ENCODE data around the gene FILIP1L.

Gene FILIP1L

GRCh38 chr3:100124201-100124761 is 10.0 kb upstream of the FILIP1L start:
- no peak for DNase-seq

- no peak for DNase-seq
Measured at GRCh38 chr3:100123112-100123511, 8.8 kb upstream of the FILIP1L start.

- DNase-seq: peak; percentile 5
Measured at GRCh38 chr3:100122321-100122720, 8.0 kb upstream of the FILIP1L start.

GRCh38 chr3:100120693-100121092 is 6.4 kb upstream of the FILIP1L start:
- DNase-seq: no peak

- DNase-seq: no peak
Measured at GRCh38 chr3:100120012-100120411, 5.7 kb upstream of the FILIP1L start.

GRCh38 chr3:100117093-100117492 is 2.8 kb upstream of the FILIP1L start:
- DNase-seq: no peak

- no peak for DNase-seq
Measured at GRCh38 chr3:100113723-100114412, 433 bp downstream of the FILIP1L start.

GRCh38 chr3:100111728-100112127 is 2.6 kb downstream of the FILIP1L start:
- DNase-seq: no peak

GRCh38 chr3:100110162-100110561 is 4.1 kb downstream of the FILIP1L start:
- no peak for DNase-seq

GRCh38 chr3:100108464-100109079 is 5.7 kb downstream of the FILIP1L start:
- DNase-seq: no peak

- DNase-seq: no peak
Measured at GRCh38 chr3:100107221-100107814, 7.0 kb downstream of the FILIP1L start.

- no peak for DNase-seq
Measured at GRCh38 chr3:100106531-100107141, 7.7 kb downstream of the FILIP1L start.

GRCh38 chr3:100106094-100106493 is 8.2 kb downstream of the FILIP1L start:
- DNase-seq: no peak

- DNase-seq: no peak
Measured at GRCh38 chr3:100105501-100105900, 8.8 kb downstream of the FILIP1L start.

GRCh38 chr3:100104817-100105413 is 9.4 kb downstream of the FILIP1L start:
- no peak for DNase-seq

GRCh38 chr3:100104442-100104798 is 9.9 kb downstream of the FILIP1L start:
- no peak for DNase-seq

- DNase-seq: no peak
Measured at GRCh38 chr3:100103558-100104441, 10.5 kb downstream of the FILIP1L start.

GRCh38 chr3:100102757-100103156 is 11.5 kb downstream of the FILIP1L start:
- DNase-seq: no peak

GRCh38 chr3:100100425-100100824 is 13.9 kb downstream of the FILIP1L start:
- no peak for DNase-seq

GRCh38 chr3:100099621-100100020 is 14.7 kb downstream of the FILIP1L start:
- no peak for DNase-seq

- no peak for DNase-seq
Measured at GRCh38 chr3:100098784-100099070, 15.6 kb downstream of the FILIP1L start.

Measured in midbrain (tissue), 1 donor.